Omental fat pad (tissue), 4 donors: Measurements from ENCODE around the gene UBE3C. TPM values are rescaled to one million over a fixed set of nuclear protein-coding genes. Genes with fewer than 3 reads are reported as not detected.

Experiments used
- ATAC-seq: fragments of 150-250 bp; one replicate; pipeline ENCODE4 v1.9.1; 2016; ENCODE audit warnings: mild to moderate bottlenecking, moderate library complexity; ENCODE audit not compliant: low FRiP score
- DNase-seq: peaks from one replicate; pipeline ENCODE4 v3.0.0-alpha.2; 2019; ENCODE audit warnings: low spot score
- CTCF ChIP-seq, 3 donors: fragments of 450-650 bp; IDR thresholded peaks; one replicate each; pipeline ENCODE4 v1.5.1; 2016 to 2017; ENCODE audit warnings: antibody characterized with exemption in 3 of 3, mild to moderate bottlenecking in 3 of 3, moderate library complexity in 2 of 3
- total RNA-seq, 4 donors: library from RNA; depleted of rRNA; stranded (reverse); fragments of >200 nt; gene quantifications; one replicate each; pipeline ENCODE4 v1.1.0, GENCODE V29; 2016

The UBE3C gene
- total RNA-seq, 4 donors from 2014 or later = 65.9 to 104 (median 78.3) TPM

- TF ChIP-seq CTCF (IDR thresholded peaks at IDR 0.05) = no peak
- ATAC-seq = no peak
Measured at GRCh38 chr7:157111311-157111710, 27.4 kb upstream of the UBE3C start.

GRCh38 chr7:157112706-157113105 lies 26.0 kb upstream of the UBE3C start:
- DNase-seq (no peak), ATAC-seq (no peak)
- no peak for TF ChIP-seq CTCF (IDR thresholded peaks at IDR 0.05)

More at GRCh38 chr7:157111311-157111710, 27.4 kb upstream of the UBE3C start:
- no peak for DNase-seq

GRCh38 chr7:157113607-157114006 lies 25.1 kb upstream of the UBE3C start:
- DNase-seq = no peak
- ATAC-seq = no peak
- TF ChIP-seq CTCF (IDR thresholded peaks at IDR 0.05) = no peak

GRCh38 chr7:157116762-157117161 lies 22.0 kb upstream of the UBE3C start:
- ATAC-seq (no peak), DNase-seq (no peak)
- no peak for TF ChIP-seq CTCF (IDR thresholded peaks at IDR 0.05)

GRCh38 chr7:157117796-157118195 lies 20.9 kb upstream of the UBE3C start:
- no peak for DNase-seq
- no peak for ATAC-seq
- TF ChIP-seq CTCF (IDR thresholded peaks at IDR 0.05) = no peak

- no peak for ATAC-seq
- no peak for DNase-seq
- no peak for TF ChIP-seq CTCF (IDR thresholded peaks at IDR 0.05)
Measured at GRCh38 chr7:157120181-157120580, 18.5 kb upstream of the UBE3C start.

- ATAC-seq (no peak), DNase-seq (no peak)
Measured at GRCh38 chr7:157121184-157121715, 17.5 kb upstream of the UBE3C start.

More at GRCh38 chr7:157121184-157121715, 17.5 kb upstream of the UBE3C start:
- no peak for TF ChIP-seq CTCF (IDR thresholded peaks at IDR 0.05)
